ENCODE results near the gene DNM2.
"Not testable (repeated sequence)": the region's sequence is repeated elsewhere in the genome, so short reads cannot be mapped to it uniquely, and the experiment has no call there.

The DNM2 gene

DNA sequence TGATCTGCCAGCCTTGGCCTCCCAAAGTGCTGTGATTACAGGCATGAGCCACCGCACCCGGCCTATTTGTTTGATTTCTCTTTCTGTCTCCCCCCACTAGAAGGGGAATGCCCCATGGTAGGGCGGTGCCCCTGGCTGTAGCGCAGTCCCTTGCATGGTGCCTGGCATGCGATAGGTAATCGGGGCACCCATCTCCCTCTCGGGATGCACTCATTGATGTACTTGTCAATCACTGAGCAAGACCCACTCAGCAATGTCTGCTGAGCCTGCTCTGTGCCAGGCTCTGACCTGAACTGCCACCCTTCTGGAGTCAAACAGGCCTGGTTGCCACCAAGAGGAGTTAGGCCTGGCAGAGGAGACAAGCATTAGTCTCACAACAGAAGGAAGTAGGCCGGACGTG, 19.8 kb downstream of the DNM2 start:
- H3K4me3 ChIP-seq (ENCODE audit: insufficient read length, low read depth) = no peak overlapping the region
- peaks cover 3% of the 10 kb centered on the region; the same call in 1 of the 2 replicates for H3K9me3 ChIP-seq (ENCODE audit: insufficient read depth, low read length)
- no peak for DNase-seq (ENCODE audit: low read depth, low spot score)
- H3K36me3 ChIP-seq (ENCODE audit: insufficient read depth, insufficient read length, low read length) = peaks cover 15% of the 10 kb centered on the region
- TF ChIP-seq SUZ12 (IDR thresholded peaks at IDR 0.05; ENCODE audit: extremely low read depth, insufficient read depth, insufficient read length) (no peak), YY1 (IDR thresholded peaks at IDR 0.05; ENCODE audit: insufficient read depth, insufficient read length) (no peak), ZNF274 (IDR thresholded peaks at IDR 0.05; ENCODE audit: low read depth, low read length) (no peak)
- peaks cover 12% of the 10 kb centered on the region for H3K4me1 ChIP-seq (ENCODE audit: insufficient read depth, insufficient read length)
- no peak overlapping the region for H3K9ac ChIP-seq (ENCODE audit: insufficient read length, low read depth)
- H3K27me3 ChIP-seq (ENCODE audit: insufficient read depth, insufficient read length) = no peaks in the 10 kb centered on the region

DNA sequence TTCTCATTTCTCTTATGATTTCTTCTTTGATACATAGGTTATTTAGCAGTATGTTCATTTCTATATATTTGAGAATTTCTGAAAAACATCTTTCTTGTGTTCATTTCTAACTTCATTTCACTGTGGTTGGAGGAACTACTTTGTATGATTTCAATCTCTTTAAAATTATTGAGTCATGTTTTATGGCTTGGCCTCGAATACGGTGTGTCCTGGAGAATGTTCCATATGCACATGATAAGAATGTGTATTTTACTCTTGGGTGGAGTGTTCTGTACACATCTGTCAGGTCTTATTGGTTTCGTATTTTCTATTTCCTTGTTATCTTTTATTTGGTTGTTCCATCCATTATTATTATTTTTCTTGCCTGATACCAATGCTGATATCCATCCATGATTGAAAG, 22.9 kb downstream of the DNM2 start:
- H3K9ac ChIP-seq (ENCODE audit: insufficient read length, low read depth) = no peak overlapping the region
- no peak overlapping the region for H3K4me3 ChIP-seq (ENCODE audit: insufficient read length, low read depth)
- TF ChIP-seq ZNF274 (IDR thresholded peaks at IDR 0.05; ENCODE audit: low read depth, low read length) = no peak
- TF ChIP-seq YY1 (IDR thresholded peaks at IDR 0.05; ENCODE audit: insufficient read depth, insufficient read length) = no peak
- no peak for TF ChIP-seq SUZ12 (IDR thresholded peaks at IDR 0.05; ENCODE audit: extremely low read depth, insufficient read depth, insufficient read length)
- peaks cover 25% of the 10 kb centered on the region for H3K4me1 ChIP-seq (ENCODE audit: insufficient read depth, insufficient read length)
- no peak for DNase-seq (ENCODE audit: low read depth, low spot score)
- peaks cover 12% of the 10 kb centered on the region for H3K36me3 ChIP-seq (ENCODE audit: insufficient read depth, insufficient read length, low read length)
- H3K27me3 ChIP-seq (ENCODE audit: insufficient read depth, insufficient read length) = no peaks in the 10 kb centered on the region
- peaks cover 3% of the 10 kb centered on the region; the same call in 1 of the 2 replicates for H3K9me3 ChIP-seq (ENCODE audit: insufficient read depth, low read length)

DNA sequence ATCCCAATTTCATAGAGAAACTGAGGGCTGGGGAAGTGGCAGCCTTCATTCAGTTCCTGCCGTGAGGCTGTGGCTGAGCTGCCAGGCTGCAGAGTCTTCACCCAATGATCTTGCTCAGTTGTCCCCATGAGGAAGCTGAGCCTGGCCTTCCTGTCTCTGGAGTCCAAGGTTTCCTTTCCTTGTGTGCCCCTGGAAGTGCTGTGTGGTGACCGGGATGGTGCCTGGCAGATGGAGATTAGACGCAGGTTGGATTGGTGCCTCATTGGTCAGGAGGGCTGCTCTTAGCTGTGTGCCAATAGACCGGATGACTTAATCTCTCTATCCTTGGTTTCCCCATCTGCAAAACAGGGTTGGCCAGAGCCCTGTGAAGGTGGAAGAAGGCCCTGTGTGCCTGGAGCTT, 24.6 kb downstream of the DNM2 start:
- peaks cover 7% of the 10 kb centered on the region for H3K36me3 ChIP-seq (ENCODE audit: insufficient read depth, insufficient read length, low read length)
- no peak overlapping the region for H3K4me3 ChIP-seq (ENCODE audit: insufficient read length, low read depth)
- no peak overlapping the region for H3K9ac ChIP-seq (ENCODE audit: insufficient read length, low read depth)
- peaks cover 3% of the 10 kb centered on the region; the same call in 1 of the 2 replicates for H3K9me3 ChIP-seq (ENCODE audit: insufficient read depth, low read length)
- no peaks in the 10 kb centered on the region for H3K27me3 ChIP-seq (ENCODE audit: insufficient read depth, insufficient read length)
- H3K4me1 ChIP-seq (ENCODE audit: insufficient read depth, insufficient read length) = peaks cover 25% of the 10 kb centered on the region
- no peak for TF ChIP-seq YY1 (IDR thresholded peaks at IDR 0.05; ENCODE audit: insufficient read depth, insufficient read length)
- TF ChIP-seq SUZ12 (IDR thresholded peaks at IDR 0.05; ENCODE audit: extremely low read depth, insufficient read depth, insufficient read length) = no peak
- no peak for TF ChIP-seq ZNF274 (IDR thresholded peaks at IDR 0.05; ENCODE audit: low read depth, low read length)
- DNase-seq (ENCODE audit: low read depth, low spot score) = no peak

DNA sequence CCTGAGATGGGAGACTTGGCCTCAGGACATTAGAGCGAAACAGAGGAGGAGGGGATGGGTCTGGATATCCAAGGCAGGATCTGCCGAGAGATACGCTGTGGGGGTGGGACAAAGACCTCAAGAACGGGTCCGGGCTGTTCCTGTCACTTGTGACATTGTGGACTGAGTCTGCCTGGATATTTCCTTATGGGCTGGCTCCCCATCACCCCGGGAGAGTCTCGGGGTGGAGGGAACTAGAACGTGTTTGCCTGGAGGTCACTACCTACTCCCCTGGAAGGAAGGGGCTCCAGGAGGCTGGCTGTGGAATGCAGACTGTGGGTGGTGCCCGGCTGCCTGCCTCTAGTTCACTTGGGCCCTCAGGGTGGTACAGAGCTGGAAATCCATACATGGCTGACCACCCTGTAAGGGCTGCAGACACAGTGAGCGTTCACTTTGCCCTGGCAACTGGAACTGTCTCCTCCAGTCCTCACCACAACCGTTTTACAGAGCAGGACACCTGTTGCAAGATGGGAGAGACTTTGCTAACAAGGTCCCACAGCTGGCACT, 26.4 kb downstream of the DNM2 start:
- Histone ChIP-seq H3K9ac (ENCODE audit: insufficient read length, low read depth) (no peak overlapping the region), H3K27me3 (ENCODE audit: insufficient read depth, insufficient read length) (no peaks in the 10 kb centered on the region), H3K9me3 (ENCODE audit: insufficient read depth, low read length) (peaks cover 2% of the 10 kb centered on the region; the same call in 1 of the 2 replicates), H3K4me1 (ENCODE audit: insufficient read depth, insufficient read length) (peaks cover 35% of the 10 kb centered on the region), H3K36me3 (ENCODE audit: insufficient read depth, insufficient read length, low read length) (peaks cover 3% of the 10 kb centered on the region), H3K4me3 (ENCODE audit: insufficient read length, low read depth) (no peak overlapping the region)
- TF ChIP-seq ZNF274 (IDR thresholded peaks at IDR 0.05; ENCODE audit: low read depth, low read length) (no peak), SUZ12 (IDR thresholded peaks at IDR 0.05; ENCODE audit: extremely low read depth, insufficient read depth, insufficient read length) (no peak)
- no peak for DNase-seq (ENCODE audit: low read depth, low spot score)

DNA sequence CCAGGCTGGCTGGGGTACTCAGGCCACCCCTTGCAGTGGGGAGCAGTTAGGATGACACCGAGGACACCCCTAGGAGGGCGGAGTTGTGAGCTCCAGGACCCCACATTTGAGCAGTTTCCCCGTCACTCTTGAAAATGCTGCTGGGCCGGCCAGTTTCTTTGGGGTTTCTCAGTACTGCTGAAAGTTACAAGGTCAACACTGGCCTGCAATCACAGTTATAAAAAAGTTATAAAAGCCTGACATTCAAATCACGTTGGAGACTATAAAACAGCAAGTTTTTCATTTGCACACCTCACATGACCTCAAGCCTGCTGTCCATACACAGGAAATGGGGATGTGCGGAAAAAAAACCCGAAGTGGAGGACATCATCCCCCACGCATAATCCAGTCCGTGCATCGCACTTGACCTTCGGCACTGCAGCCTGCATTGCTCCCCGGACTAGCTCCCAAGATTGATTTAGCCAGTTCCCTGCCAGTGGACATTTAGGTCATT, 27.0 kb downstream of the DNM2 start:
- peaks cover 4% of the 10 kb centered on the region for H3K36me3 ChIP-seq (ENCODE audit: insufficient read depth, insufficient read length, low read length)
- H3K9ac ChIP-seq (ENCODE audit: insufficient read length, low read depth) = no peak overlapping the region
- H3K4me3 ChIP-seq (ENCODE audit: insufficient read length, low read depth) = no peak overlapping the region
- no peak for TF ChIP-seq YY1 (IDR thresholded peaks at IDR 0.05; ENCODE audit: insufficient read depth, insufficient read length)
- TF ChIP-seq SUZ12 (IDR thresholded peaks at IDR 0.05; ENCODE audit: extremely low read depth, insufficient read depth, insufficient read length) = no peak
- TF ChIP-seq ZNF274 (IDR thresholded peaks at IDR 0.05; ENCODE audit: low read depth, low read length) = no peak
- DNase-seq (ENCODE audit: low read depth, low spot score) = no peak
- H3K4me1 ChIP-seq (ENCODE audit: insufficient read depth, insufficient read length) = peaks cover 38% of the 10 kb centered on the region
- H3K27me3 ChIP-seq (ENCODE audit: insufficient read depth, insufficient read length) = no peaks in the 10 kb centered on the region
- no peaks in the 10 kb centered on the region for H3K9me3 ChIP-seq (ENCODE audit: insufficient read depth, low read length)

DNA sequence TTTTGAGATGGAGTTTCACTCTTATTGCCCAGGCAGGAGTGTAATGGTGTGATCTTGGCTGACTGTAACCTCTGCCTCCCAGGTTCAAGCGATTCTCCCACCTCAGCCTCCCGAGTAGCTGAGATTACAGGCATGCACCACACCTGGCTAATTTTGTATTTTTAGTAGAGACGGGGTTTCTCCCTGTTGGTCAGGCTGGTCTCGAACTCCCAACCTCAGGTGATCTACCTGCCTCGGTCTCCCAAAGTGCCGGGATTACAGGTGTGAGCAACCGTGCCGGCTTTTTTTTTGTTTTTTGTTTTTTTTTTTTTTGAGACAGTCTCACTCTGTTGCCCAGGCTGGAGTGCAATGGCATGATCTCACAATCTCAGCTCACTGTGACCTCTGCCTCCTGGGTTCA, 28.6 kb downstream of the DNM2 start:
- DNase-seq (ENCODE audit: low read depth, low spot score); H3K9ac ChIP-seq (ENCODE audit: insufficient read length, low read depth); H3K36me3 ChIP-seq (ENCODE audit: insufficient read depth, insufficient read length, low read length); H3K4me3 ChIP-seq (ENCODE audit: insufficient read length, low read depth); H3K27me3 ChIP-seq (ENCODE audit: insufficient read depth, insufficient read length); H3K9me3 ChIP-seq (ENCODE audit: insufficient read depth, low read length): not testable (repeated sequence)
- peaks cover 38% of the 10 kb centered on the region for H3K4me1 ChIP-seq (ENCODE audit: insufficient read depth, insufficient read length)

DNA sequence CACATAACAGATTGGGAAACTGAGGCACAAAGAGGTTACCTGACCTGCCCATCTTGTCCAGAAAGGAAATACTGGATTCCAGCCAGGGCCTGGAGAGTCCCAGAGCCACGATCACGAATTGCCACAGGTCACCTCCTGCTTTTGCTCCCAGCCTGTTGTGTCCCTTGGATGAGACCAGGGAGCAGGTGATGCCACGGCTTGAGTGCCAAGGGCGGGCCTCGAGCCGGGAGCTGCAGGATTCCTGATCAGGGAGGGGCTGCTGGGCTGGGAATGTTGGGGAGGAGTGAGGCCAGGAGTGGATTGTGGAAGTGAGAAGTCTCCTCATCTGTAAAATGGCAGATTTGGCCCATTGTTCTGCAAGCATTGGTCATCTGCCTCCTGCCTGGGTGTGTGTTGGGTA, 29.4 kb downstream of the DNM2 start:
- DNase-seq (ENCODE audit: low read depth, low spot score) = no peak
- Histone ChIP-seq H3K4me1 (ENCODE audit: insufficient read depth, insufficient read length) (peaks cover 40% of the 10 kb centered on the region), H3K9me3 (ENCODE audit: insufficient read depth, low read length) (no peaks in the 10 kb centered on the region), H3K9ac (ENCODE audit: insufficient read length, low read depth) (no peak overlapping the region), H3K36me3 (ENCODE audit: insufficient read depth, insufficient read length, low read length) (peaks cover 5% of the 10 kb centered on the region), H3K4me3 (ENCODE audit: insufficient read length, low read depth) (no peak overlapping the region), H3K27me3 (ENCODE audit: insufficient read depth, insufficient read length) (no peaks in the 10 kb centered on the region)
- TF ChIP-seq YY1 (IDR thresholded peaks at IDR 0.05; ENCODE audit: insufficient read depth, insufficient read length) (no peak), SUZ12 (IDR thresholded peaks at IDR 0.05; ENCODE audit: extremely low read depth, insufficient read depth, insufficient read length) (no peak), ZNF274 (IDR thresholded peaks at IDR 0.05; ENCODE audit: low read depth, low read length) (no peak)
